GM12892 (cell line): ENCODE results near the gene HSPA1L.
A peak's percentile ranks its signal among the peaks of the same experiment; 100 is the strongest.

Source experiments
- DNase-seq: peaks from one replicate; pipeline ENCODE4 v3.0.0; 2011; ENCODE audit not compliant: insufficient read length
- FAIRE-seq: peaks from 2 replicates; lab custom pipeline; 2011; peaks lifted over from hg19 to GRCh38; lab: Jason Lieb, UNC
- POLR2A ChIP-seq: IDR thresholded peaks from 2 replicates; pipeline ENCODE4 v1.6.1; 2011; ENCODE audit warnings: low read depth, low read length, control low read depth
- POLR2AphosphoS5 ChIP-seq: IDR thresholded peaks from 2 replicates; pipeline ENCODE4 v1.6.1; 2011; ENCODE audit warnings: low read depth, low read length, control low read depth
- TAF1 ChIP-seq: IDR thresholded peaks from 2 replicates; pipeline ENCODE4 v1.6.1; 2011; ENCODE audit warnings: low read depth, mild to moderate bottlenecking, control low read depth, low read length, borderline replicate concordance

The HSPA1L gene

GRCh38 chr6:31781244-31782125 lies 33.6 kb downstream of the HSPA1L start:
- DNase-seq (peak; percentile 11), FAIRE-seq (no peak)
- TF ChIP-seq POLR2A, result no peak; the same call in 1 of the 2 replicates
- TF ChIP-seq POLR2AphosphoS5, result no peak
- no peak for TF ChIP-seq TAF1

DNA sequence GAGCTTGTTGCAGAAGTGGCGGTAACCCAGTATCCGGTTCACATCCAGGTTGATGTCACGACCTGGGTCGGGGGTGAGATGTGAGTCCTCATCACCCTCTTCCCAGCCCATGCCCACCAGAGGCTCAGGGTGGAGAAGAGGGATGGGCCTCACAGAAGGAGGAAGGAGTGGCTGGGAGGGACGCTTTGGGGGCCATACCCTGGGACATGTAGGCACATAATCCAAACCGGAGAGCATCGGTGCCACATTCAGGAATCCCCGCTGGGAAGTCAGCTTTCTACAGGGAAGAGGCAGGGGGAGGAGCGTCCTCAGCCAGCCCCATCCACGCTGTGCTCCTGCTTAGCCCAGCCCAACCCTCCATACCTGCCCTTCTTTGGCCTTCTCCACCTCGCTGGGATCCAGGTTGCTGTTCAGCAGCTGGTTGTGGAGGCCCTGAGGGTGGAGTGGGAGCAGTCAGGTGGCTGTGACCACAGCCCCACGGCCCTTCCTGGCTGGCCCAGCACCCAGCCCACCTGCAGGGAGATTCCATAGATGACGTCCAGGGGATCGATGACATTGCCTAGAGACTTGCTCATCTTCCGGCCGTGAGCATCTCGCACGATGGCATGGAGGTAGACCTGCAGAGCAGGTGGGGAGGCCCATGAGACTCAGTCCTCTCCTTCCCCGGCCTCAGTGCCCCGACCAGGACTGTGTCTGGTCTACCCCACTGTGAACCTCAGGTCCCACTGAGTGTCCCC lies 34.4 kb downstream of the HSPA1L start:
- TF ChIP-seq TAF1, result no peak
- TF ChIP-seq POLR2AphosphoS5, result no peak
- no peak for TF ChIP-seq POLR2A
- DNase-seq, result no peak
- FAIRE-seq, result no peak

DNA sequence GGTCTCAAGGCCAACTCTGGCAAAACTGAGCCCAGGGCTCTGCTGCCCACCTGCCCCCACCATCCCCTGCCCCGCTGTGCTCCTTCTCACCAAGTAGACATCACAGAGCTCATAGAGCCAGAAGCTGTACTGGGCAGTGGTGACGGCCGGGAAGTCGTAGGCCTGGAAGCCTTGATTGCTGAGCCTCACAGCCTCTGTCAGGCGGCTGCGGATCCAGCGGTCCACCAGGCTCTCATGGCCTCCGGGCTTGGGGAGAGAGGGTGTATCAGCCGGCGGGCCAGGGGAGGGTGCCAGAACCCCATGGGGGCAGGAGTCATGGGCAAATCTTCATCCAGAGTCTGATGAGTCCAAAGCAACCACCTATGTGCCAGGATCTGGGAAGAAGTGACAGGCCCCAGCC lies 35.2 kb downstream of the HSPA1L start:
- no peak for DNase-seq
- no peak for FAIRE-seq
- no peak for TF ChIP-seq POLR2A
- TF ChIP-seq POLR2AphosphoS5, result no peak
- TF ChIP-seq TAF1, result no peak

DNA sequence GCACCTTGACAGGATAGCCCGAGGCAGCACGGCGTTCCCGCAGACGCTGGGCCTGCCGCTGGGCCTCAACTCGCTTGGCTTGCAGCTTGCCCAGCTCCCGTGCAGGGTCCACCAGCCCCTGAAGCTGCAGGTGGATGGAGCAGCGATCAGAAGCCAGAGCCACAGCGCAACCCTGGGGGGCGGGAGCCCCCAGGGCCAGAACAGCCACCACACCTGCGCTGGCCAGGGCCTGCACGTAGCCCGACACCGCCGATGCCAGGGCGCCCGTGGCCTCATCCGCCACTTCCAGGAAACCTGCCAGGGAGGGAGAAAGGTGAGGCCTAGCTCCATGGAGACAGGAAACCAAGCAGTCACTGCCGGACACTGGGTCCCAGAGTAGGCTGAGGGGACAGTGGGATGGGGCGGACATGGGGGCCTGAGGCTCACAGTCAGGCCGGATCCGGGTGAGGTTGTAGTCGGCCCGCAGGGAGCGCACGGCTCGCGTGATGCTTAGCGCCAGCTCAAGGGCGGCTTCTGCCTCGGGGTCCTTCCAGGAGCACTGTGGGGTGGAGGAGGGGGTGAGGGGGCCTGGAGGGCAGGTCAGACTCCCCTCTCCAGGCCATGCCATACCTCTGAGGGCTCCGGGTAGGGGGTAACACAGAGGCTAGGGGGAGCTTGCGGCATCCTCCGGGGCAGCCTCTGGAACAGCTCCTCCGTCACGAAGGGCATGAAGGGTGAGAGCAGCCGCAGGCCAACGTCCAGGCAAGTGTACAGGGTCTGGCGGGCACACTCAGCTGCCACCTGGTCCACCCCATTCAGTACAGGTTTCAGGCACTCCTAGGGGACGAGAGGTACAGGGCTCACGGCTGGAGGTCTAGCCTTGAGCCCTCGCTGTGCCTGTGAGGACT lies 35.8 kb downstream of the HSPA1L start:
- DNase-seq, result no peak
- FAIRE-seq, result no peak
- TF ChIP-seq TAF1 (no peak), POLR2AphosphoS5 (0 out of 2 replicates have a peak, but pooled peaks have one; percentile 17)

DNA sequence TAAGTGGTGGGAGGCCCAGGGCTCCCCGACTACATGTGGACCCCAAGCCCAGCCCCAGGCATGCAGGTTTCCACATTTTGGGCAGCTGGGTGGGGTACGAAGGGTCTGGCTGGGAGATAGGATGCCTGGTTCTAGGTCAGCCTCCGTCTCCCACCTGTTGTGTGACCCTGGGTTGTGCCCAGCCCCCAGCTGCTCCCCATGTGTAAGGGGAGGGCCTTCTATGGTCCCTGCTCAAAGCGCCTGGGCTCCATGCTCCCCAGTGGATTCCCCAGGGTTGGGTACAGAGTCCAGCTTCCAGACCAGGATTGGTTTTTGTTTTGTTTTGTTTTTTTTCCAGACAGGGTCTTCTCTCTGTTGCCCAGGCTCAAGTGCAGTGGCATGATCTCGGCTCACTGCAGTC lies 36.9 kb downstream of the HSPA1L start:
- no peak for TF ChIP-seq TAF1
- no peak for TF ChIP-seq POLR2AphosphoS5
- no peak for TF ChIP-seq POLR2A
- no peak for DNase-seq
- no peak for FAIRE-seq

GRCh38 chr6:31777667-31778050 lies 37.4 kb downstream of the HSPA1L start:
- TF ChIP-seq POLR2A (no peak), TAF1 (no peak), POLR2AphosphoS5 (no peak)
- no peak for FAIRE-seq
- DNase-seq, result no peak

DNA sequence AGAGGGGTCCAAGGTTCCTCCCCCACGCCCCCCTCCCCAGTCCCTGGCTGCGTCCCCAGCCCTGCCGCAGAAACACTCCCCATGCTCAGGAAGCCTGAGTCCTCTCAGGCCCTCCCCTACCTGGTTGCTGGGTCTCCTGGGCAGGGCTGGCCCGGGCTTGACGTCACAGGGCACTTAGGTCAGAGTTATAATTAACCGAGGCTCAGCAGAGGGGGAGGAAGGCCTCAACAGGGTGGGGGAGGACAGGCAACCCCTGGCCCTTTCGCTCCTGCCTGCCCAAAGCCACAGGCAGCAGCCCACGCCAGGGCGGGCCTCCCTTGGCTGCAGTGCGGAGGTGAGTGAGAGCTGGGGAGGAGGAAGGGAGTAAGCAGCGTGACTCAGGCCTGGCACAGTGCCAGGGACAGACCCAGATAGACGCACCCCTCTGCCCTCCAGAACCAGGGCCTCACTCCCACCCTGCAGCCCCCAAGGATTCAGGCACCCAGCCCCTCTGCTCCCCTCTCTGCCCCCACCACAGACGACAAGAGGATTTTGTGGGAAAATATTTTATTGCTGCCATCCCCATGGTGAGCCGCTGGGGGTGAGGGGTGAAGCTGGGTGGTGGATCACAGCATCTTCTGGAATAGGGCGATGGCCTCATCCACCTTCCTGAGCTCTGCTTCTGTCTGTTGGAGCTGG lies 38.0 kb downstream of the HSPA1L start, which contains the start of gene VWA7:
TSS of gene VWA7 (minus strand) at position 340 of the 678 bp plus-strand sequence. CDS start 549 bp downstream, outside the sequence.
- TF ChIP-seq TAF1, result no peak
- TF ChIP-seq POLR2AphosphoS5, result peak; percentile 66
- TF ChIP-seq POLR2A, result 0 out of 2 replicates have a peak, but pooled peaks have one; percentile 23
- FAIRE-seq, result peak; percentile 94
- DNase-seq, result peak; percentile 85

GRCh38 chr6:31776485-31776988 lies 38.5 kb downstream of the HSPA1L start:
- DNase-seq (no peak), FAIRE-seq (peak; percentile 36)
- no peak for TF ChIP-seq TAF1
- TF ChIP-seq POLR2A, result peak; percentile 19; the same call in 1 of the 2 replicates
- TF ChIP-seq POLR2AphosphoS5, result no peak

DNA sequence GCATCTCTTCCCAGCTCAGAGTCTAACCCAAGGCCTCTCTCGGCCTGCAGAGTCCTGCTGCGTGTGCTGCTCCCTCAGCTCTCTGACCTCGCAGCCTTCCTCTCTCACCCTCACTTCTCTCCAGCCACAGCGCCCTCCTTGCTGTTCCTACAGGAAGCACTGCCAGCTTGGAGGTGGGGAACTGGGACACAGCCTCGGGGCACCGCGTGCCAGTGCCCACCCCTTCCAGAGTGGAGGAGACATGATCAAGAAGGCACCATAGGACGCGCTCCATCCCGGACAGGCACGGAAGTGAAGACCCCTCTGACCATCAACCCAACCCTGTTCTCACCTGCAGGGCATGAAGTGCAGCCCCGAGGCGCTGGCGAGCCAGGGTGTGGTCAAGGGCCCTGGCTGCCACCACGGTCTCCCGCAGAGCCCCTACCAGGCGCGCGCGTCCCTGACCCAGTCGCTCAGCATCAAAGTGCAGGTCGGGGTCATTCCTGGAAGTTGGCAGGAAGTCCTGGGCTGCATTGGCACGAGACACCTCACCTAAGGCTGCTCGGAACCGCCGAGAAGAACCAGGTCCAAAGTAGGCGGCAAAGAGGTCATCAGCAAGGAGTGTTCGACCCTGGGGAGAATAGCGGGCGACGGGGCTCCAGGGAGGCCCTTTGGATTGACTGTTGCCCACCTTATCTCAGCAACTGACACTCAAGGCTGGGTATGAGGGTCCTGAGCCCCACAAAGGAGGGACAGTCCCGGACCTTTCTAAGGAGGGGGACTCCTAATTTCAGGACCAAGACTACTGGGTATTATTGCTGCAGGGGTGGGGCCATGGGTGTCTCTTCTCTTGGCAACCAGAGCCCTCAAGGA lies 39.2 kb downstream of the HSPA1L start:
- TF ChIP-seq TAF1 (no peak), POLR2A (no peak)
- FAIRE-seq (no peak), DNase-seq (no peak)
